B cell (primary cell): ENCODE results near the gene ZMYM4. TPM values are rescaled to one million over a fixed set of nuclear protein-coding genes. Genes with fewer than 3 reads are reported as not detected.

Source experiments
- ATAC-seq: fragments of 200-7000 bp; cut with Tn5 transposase; one replicate; pipeline ENCODE4 v1.10.0; 2021; ENCODE audit warnings: low read depth, mild to moderate bottlenecking, moderate number of reproducible peaks, moderate library complexity
- CTCF ChIA-PET: fragments of 350-600 bp; sonication (Branson Sonifier 250); formaldehyde crosslinking; loops from one replicate; lab custom pipeline; 2021; ENCODE audit warnings: antibody characterized with exemption, inconsistent platforms; lab: Charles Lee
- POLR2A ChIA-PET: fragments of 350-600 bp; sonication (Branson Sonifier 250); formaldehyde crosslinking; loops from one replicate; lab custom pipeline; 2021; ENCODE audit warnings: antibody characterized with exemption; lab: Charles Lee
- DNase-seq: peaks from one replicate; pipeline ENCODE4 v3.0.0; 2013
- H2AFZ ChIP-seq: 2 replicates; pipeline ENCODE4 v1.6.1; 2012; ENCODE audit warnings: mild to moderate bottlenecking, low read depth, low read length; ENCODE audit not compliant: insufficient read depth, poor library complexity, severe bottlenecking
- H3K27ac ChIP-seq, 2 donors: 1 replicate in 1 of 2; 2 replicates in 1 of 2; pipeline ENCODE4 v1.5.1; 2012 to 2013; ENCODE audit warnings: low read length in 2 of 2, mild to moderate bottlenecking in 2 of 2, moderate library complexity in 1 of 2
- H3K27me3 ChIP-seq, 4 experiments: fragments of 200-600 bp in 1 of 4; sonication (generic) in 1 of 4; replicated peaks in 1 of 4; 1 replicate in 2 of 4; 2 replicates in 2 of 4; pipeline versions ENCODE4 v1.6.1 to v1.7.0; 2013 to 2016; ENCODE audit warnings: low read length in 3 of 4, mild to moderate bottlenecking in 2 of 4, mixed read lengths in 1 of 4, moderate library complexity in 1 of 4; ENCODE audit not compliant: insufficient read depth in 4 of 4, control insufficient read depth in 3 of 4; ENCODE audit errors: control extremely low read depth in 1 of 4
- H3K36me3 ChIP-seq, 2 experiments: replicated peaks in 1 of 2; 1 replicate in 1 of 2; 2 replicates in 1 of 2; pipeline versions ENCODE4 v1.6.1 to v1.7.1; 2013; ENCODE audit warnings: low read length in 1 of 2; ENCODE audit not compliant: insufficient read depth in 2 of 2, control insufficient read depth in 1 of 2; ENCODE audit errors: control extremely low read depth in 1 of 2, extremely low read depth in 1 of 2
- H3K4me1 ChIP-seq, 2 donors: fragments of 200-600 bp in 1 of 2; sonication (generic) in 1 of 2; 1 replicate in 1 of 2; 2 replicates in 1 of 2; pipeline versions ENCODE4 v1.5.1 to v1.6.1; 2013 to 2017; ENCODE audit warnings: low read length in 2 of 2; ENCODE audit not compliant: control insufficient read depth in 2 of 2, insufficient read depth in 2 of 2
- H3K4me2 ChIP-seq: replicated peaks from 2 replicates; pipeline ENCODE3; 2012; ENCODE audit warnings: mild to moderate bottlenecking, low read depth, low read length; ENCODE audit not compliant: poor library complexity, severe bottlenecking
- H3K4me3 ChIP-seq, 5 experiments: fragments of 200-600 bp in 1 of 5; sonication (generic) in 1 of 5; 1 replicate in 3 of 5; 2 replicates in 2 of 5; pipeline versions ENCODE4 v1.5.1 to v1.7.0; 2011 to 2016; ENCODE audit warnings: low read length in 4 of 5, mild to moderate bottlenecking in 4 of 5, low read depth in 2 of 5, control low read depth in 1 of 5, moderate library complexity in 1 of 5; ENCODE audit not compliant: insufficient read depth in 1 of 5; ENCODE audit errors: control extremely low read depth in 1 of 5, extremely low read depth in 1 of 5
- H3K79me2 ChIP-seq: fragments of 200-600 bp; sonication (generic); one replicate; pipeline ENCODE4 v1.6.0; 2016; ENCODE audit warnings: low read length; ENCODE audit not compliant: control insufficient read depth, insufficient read depth
- H3K9ac ChIP-seq: fragments of 200-600 bp; sonication (generic); 2 replicates; pipeline ENCODE4 v1.6.1; 2017; ENCODE audit warnings: mild to moderate bottlenecking, low read length, moderate library complexity
- H3K9me3 ChIP-seq, 3 donors: one replicate each; pipeline versions ENCODE4 v1.6.1 to v1.7.1; 2013; ENCODE audit warnings: low read length in 2 of 3; ENCODE audit not compliant: control insufficient read depth in 2 of 3, insufficient read depth in 1 of 3; ENCODE audit errors: control extremely low read depth in 1 of 3
- H4K20me1 ChIP-seq: 2 replicates; pipeline ENCODE4 v1.6.0; 2012; ENCODE audit warnings: mild to moderate bottlenecking, low read length; ENCODE audit not compliant: insufficient read depth, control insufficient read depth, poor library complexity, severe bottlenecking
- H3K27ac Mint-ChIP-seq: one replicate; pipeline ENCODE4 v1.8.0; 2021; ENCODE audit warnings: mixed read lengths
- H3K27me3 Mint-ChIP-seq: one replicate; pipeline ENCODE4 v1.8.0; 2021; ENCODE audit warnings: mixed read lengths
- H3K4me1 Mint-ChIP-seq: one replicate; pipeline ENCODE4 v1.8.0; 2021; ENCODE audit warnings: mixed read lengths
- H3K4me3 Mint-ChIP-seq: one replicate; pipeline ENCODE4 v1.8.0; 2021; ENCODE audit warnings: mixed read lengths
- H3K9me3 Mint-ChIP-seq: one replicate; pipeline ENCODE4 v1.8.0; 2022; ENCODE audit warnings: mixed read lengths; ENCODE audit not compliant: insufficient read depth
- CTCF ChIP-seq: fragments of 200-600 bp; IDR thresholded peaks from one replicate; pipeline ENCODE4 v1.8.0; 2022; ENCODE audit warnings: antibody characterized with exemption, mild to moderate bottlenecking
- EZH2 ChIP-seq: IDR thresholded peaks from 2 replicates; pipeline ENCODE4 v1.6.1; 2012; ENCODE audit warnings: borderline replicate concordance, low read depth, mild to moderate bottlenecking, moderate library complexity, low read length; ENCODE audit not compliant: insufficient read depth, poor library complexity, severe bottlenecking
- WGBS: methylation state at CpG from one replicate; pipeline ENCODE4 v1.1.5; 2013; ENCODE audit warnings: missing lambda C conversion rate; ENCODE audit not compliant: insufficient coverage; 5-methylcytosine and 5-hydroxymethylcytosine counted together
- intact Hi-C: fragments of 100-400 bp; cut with micrococcal nuclease; formaldehyde crosslinking; loops from one replicate; pipeline ENCODE4 v1.10.0; 2022
- polyA plus RNA-seq: library from polyadenylated mRNA; depleted of rRNA; stranded (reverse); fragments of >200 nt; gene quantifications from 2 replicates; pipeline ENCODE4 v1.2.3, GENCODE V29; 2012
- total RNA-seq, 2 donors: library from RNA; stranded (reverse); fragments of 120-200 nt in 1 of 2; gene quantifications; 1 replicate in 1 of 2; 2 replicates in 1 of 2; pipeline versions ENCODE4 v1.2.3 to v1.2.4, GENCODE V29; 2013 to 2022

The ZMYM4 gene
- total and polyA plus RNA-seq, 2 donors (not counting 1 experiment from before 2014, with no cell fraction given) = 7.2 to 45.2 TPM

GRCh38 chr1:35345439-35345981 is 77.0 kb downstream of the ZMYM4 start:
- POLR2A ChIA-PET = no interaction called here
- Histone ChIP-seq H3K4me3 (peak overlapping the region in 1 of 5 experiments; percentile 32), H3K36me3 (no peaks in the 10 kb centered on the region), H3K27ac (no peak overlapping the region), H3K27me3 (no peaks in the 10 kb centered on the region), H3K4me1 (no peaks in the 10 kb centered on the region), H2AFZ (no peak overlapping the region), H4K20me1 (peaks cover 19% of the 10 kb centered on the region), H3K9ac (no peak overlapping the region), H3K4me2 (no peak overlapping the region), H3K79me2 (peaks cover 34% of the 10 kb centered on the region), H3K9me3 (no peaks in the 10 kb centered on the region)
- Mint-ChIP-seq H3K4me1 (peaks cover 6% of the 10 kb centered on the region), H3K27ac (no peak overlapping the region), H3K9me3 (no peaks in the 10 kb centered on the region), H3K4me3 (no peak overlapping the region), H3K27me3 (no peaks in the 10 kb centered on the region)
- DNase-seq = no peak
- no peak for ATAC-seq
- intact Hi-C loops = no loop called here
- CTCF ChIA-PET = interaction anchor here (0.7 kb wide), 1 partner anchor 211 kb away, joined by 3 read pairs; no protein-coding TSS in a partner anchor
- TF ChIP-seq EZH2 (no peak), CTCF (no peak)
- WGBS = 90% methylated on average over 6 of the region's 13 CpGs

- 100% methylated on average over 4 of the region's 6 CpGs for WGBS
- ATAC-seq = no peak
- intact Hi-C loops = no loop called here
- Histone ChIP-seq H3K36me3 (no peaks in the 10 kb centered on the region), H2AFZ (no peak overlapping the region), H3K9ac (no peak overlapping the region), H3K4me3 (no peak overlapping the region), H3K4me2 (no peak overlapping the region), H4K20me1 (peaks cover under 1% of the 10 kb centered on the region), H3K79me2 (peaks cover 12% of the 10 kb centered on the region), H3K4me1 (no peaks in the 10 kb centered on the region), H3K27me3 (no peaks in the 10 kb centered on the region), H3K9me3 (peaks cover 0 to 4% (median 0%) of the 10 kb centered on the region in 3 donors), H3K27ac (no peak overlapping the region)
- Mint-ChIP-seq H3K27me3 (no peaks in the 10 kb centered on the region), H3K4me1 (no peaks in the 10 kb centered on the region), H3K4me3 (no peak overlapping the region), H3K9me3 (no peaks in the 10 kb centered on the region), H3K27ac (no peak overlapping the region)
- TF ChIP-seq CTCF (no peak), EZH2 (no peak)
- DNase-seq = no peak
- POLR2A ChIA-PET = no interaction called here
- CTCF ChIA-PET = no interaction called here
These were observed 82.4 kb downstream of the ZMYM4 start for GRCh38 chr1:35350872-35351271.
